H1 (cell line): ENCODE measurements around the gene QSOX2.

ENCODE experiments used
- CEBPB ChIP-seq: IDR thresholded peaks from 2 replicates; pipeline ENCODE4 v1.6.1; 2012; ENCODE audit warnings: low read depth, low read length
- CREB1 ChIP-seq: IDR thresholded peaks from 2 replicates; pipeline ENCODE4 v1.6.1; 2012; ENCODE audit warnings: inconsistent platforms
- FOSL1 ChIP-seq: IDR thresholded peaks from 2 replicates; pipeline ENCODE4 v1.6.1; 2011; ENCODE audit warnings: mild to moderate bottlenecking, low read depth, low read length, moderate library complexity; ENCODE audit not compliant: insufficient read depth
- POLR2A ChIP-seq, 2 experiments: IDR thresholded peaks; 1 replicate in 1 of 2; 2 replicates in 1 of 2; pipeline ENCODE4 v1.6.1; 2011; ENCODE audit warnings: low read depth in 2 of 2, low read length in 2 of 2, mild to moderate bottlenecking in 2 of 2; ENCODE audit errors: control extremely low read depth in 1 of 2
- RFX5 ChIP-seq: IDR thresholded peaks from 2 replicates; pipeline ENCODE4 v1.6.1; 2011; ENCODE audit warnings: low read depth, low read length, improper control_type of control experiment, borderline replicate concordance
- TAF1 ChIP-seq: IDR thresholded peaks from 2 replicates; pipeline ENCODE4 v1.6.1; 2011; ENCODE audit warnings: mild to moderate bottlenecking, low read depth, low read length

DNA sequence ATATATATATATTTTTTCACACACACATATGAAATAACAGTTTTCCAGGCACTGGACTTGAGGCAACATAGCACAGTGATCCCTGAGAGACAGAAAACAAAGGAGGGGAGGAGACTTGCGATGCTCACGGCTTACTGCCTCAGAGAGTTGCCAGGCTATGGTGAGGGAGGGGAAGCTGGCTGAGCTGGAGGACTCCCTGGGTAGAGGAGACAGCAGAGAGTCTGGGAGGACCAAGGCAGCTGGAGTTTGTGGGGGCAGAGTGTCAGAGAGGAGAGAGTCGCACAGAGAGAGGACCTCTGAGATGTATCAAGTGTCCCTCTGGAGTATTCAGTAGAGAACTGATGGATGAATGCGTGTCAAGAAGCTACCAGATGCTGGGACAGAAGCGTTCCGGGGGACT lies 23.1 kb upstream of the QSOX2 start:
- TF ChIP-seq CREB1 (no peak), TAF1 (no peak), RFX5 (no peak), CEBPB (no peak), POLR2A (IDR thresholded peaks at IDR 0.05; ENCODE audit: control extremely low read depth in 1 of 2, low read depth in 2 of 2, low read length in 2 of 2) (no peak), FOSL1 (no peak)
